PC-3 (cell line): ENCODE measurements around the gene MMP24OS. TPM values are rescaled to one million over a fixed set of nuclear protein-coding genes. Genes with fewer than 3 reads are reported as not detected.

Experiments used
- ATAC-seq: fragments of 200-7000 bp; cut with Tn5 transposase; 2 replicates; pipeline ENCODE4 v1.9.1; 2020; ENCODE audit warnings: mild to moderate bottlenecking, moderate library complexity
- BruUV-seq: library from RNA; stranded (reverse); fragments of 400-500 nt; replicated peaks from 2 replicates; lab custom pipeline; 2021; lab: Mats Ljungman, UMichigan
- CTCF ChIA-PET: fragments of 300-600 bp; sonication (Branson Sonifier 250); formaldehyde crosslinking; loops from one replicate; lab custom pipeline; 2022; ENCODE audit warnings: antibody characterized with exemption; lab: Charles Lee
- POLR2A ChIA-PET: fragments of 300-600 bp; sonication (Branson Sonifier 250); formaldehyde crosslinking; loops from one replicate; lab custom pipeline; 2022; ENCODE audit warnings: antibody characterized with exemption; ENCODE audit not compliant: unreplicated experiment; lab: Charles Lee
- DNase-seq: peaks from one replicate; pipeline ENCODE4 v3.0.0-alpha.2; 2015
- H2AFZ ChIP-seq: fragments of 300-600 bp; sonication (generic); 2 replicates; pipeline ENCODE4 v1.6.0; 2016; ENCODE audit warnings: antibody characterized with exemption, low read length
- H3F3A ChIP-seq: fragments of 300-600 bp; sonication (generic); one replicate; pipeline ENCODE4 v1.6.0; 2017; ENCODE audit warnings: antibody characterized with exemption, low read length, control low read depth, mild to moderate bottlenecking; ENCODE audit not compliant: unreplicated experiment
- H3K27ac ChIP-seq: fragments of 300-600 bp; sonication (generic); 2 replicates; pipeline ENCODE4 v1.5.1; 2016; ENCODE audit warnings: mild to moderate bottlenecking, low read length
- H3K27me3 ChIP-seq: fragments of 300-600 bp; sonication (generic); 2 replicates; pipeline ENCODE4 v1.6.1; 2016; ENCODE audit warnings: low read length, mixed read lengths
- H3K36me3 ChIP-seq: fragments of 300-600 bp; sonication (generic); 2 replicates; pipeline ENCODE4 v1.6.1; 2016; ENCODE audit warnings: low read depth, mixed run types, low read length, mixed read lengths
- H3K4me1 ChIP-seq: fragments of 300-600 bp; sonication (generic); 2 replicates; pipeline ENCODE4 v1.5.1; 2016; ENCODE audit warnings: low read length; ENCODE audit not compliant: insufficient read depth
- H3K4me2 ChIP-seq: fragments of 300-600 bp; sonication (generic); 2 replicates; pipeline ENCODE4 v1.6.0; 2016; ENCODE audit warnings: low read length
- H3K4me3 ChIP-seq: fragments of 300-600 bp; sonication (generic); 2 replicates; pipeline ENCODE4 v1.5.1; 2016; ENCODE audit warnings: mild to moderate bottlenecking, low read length, mixed read lengths
- H3K79me2 ChIP-seq: fragments of 300-600 bp; sonication (generic); 2 replicates; pipeline ENCODE4 v1.6.1; 2017; ENCODE audit warnings: low read length, mixed read lengths
- H3K9ac ChIP-seq: fragments of 300-600 bp; sonication (generic); 2 replicates; pipeline ENCODE4 v1.6.0; 2016; ENCODE audit warnings: mild to moderate bottlenecking, low read length
- H3K9me2 ChIP-seq: fragments of 300-600 bp; sonication (generic); replicated peaks from 2 replicates; pipeline ENCODE4 v1.6.1; 2016; ENCODE audit warnings: mixed run types, low read length, mixed read lengths
- H3K9me3 ChIP-seq: fragments of 300-600 bp; sonication (generic); 2 replicates; pipeline ENCODE4 v1.6.1; 2016; ENCODE audit warnings: low read length, mixed read lengths
- H4K20me1 ChIP-seq: fragments of 300-600 bp; sonication (generic); 2 replicates; pipeline ENCODE4 v1.6.1; 2016; ENCODE audit warnings: low read length, mixed read lengths
- EZH2 ChIP-seq: fragments of 300-600 bp; sonication (generic); IDR thresholded peaks from one replicate; pipeline ENCODE4 v1.6.1; 2017; ENCODE audit warnings: antibody characterized with exemption, mild to moderate bottlenecking, low read length; ENCODE audit not compliant: unreplicated experiment
- EZH2phosphoT487 ChIP-seq: fragments of 300-600 bp; sonication (generic); IDR thresholded peaks from 2 replicates; pipeline ENCODE4 v1.6.1; 2018; ENCODE audit warnings: mild to moderate bottlenecking, antibody characterized with exemption, low read length, borderline replicate concordance
- intact Hi-C: fragments of 100-400 bp; cut with micrococcal nuclease; formaldehyde crosslinking; loops from 2 replicates; pipeline ENCODE4 v1.9.0; 2023
- total RNA-seq: library from RNA; depleted of rRNA; stranded (reverse); fragments of >200 nt; gene quantifications from 2 replicates; pipeline ENCODE4 v1.2.3, GENCODE V29; 2014
- TF ChIP-seq, protein P1 (sequence below): fragments of 300-600 bp; sonication (generic); conservative IDR thresholded peaks from 2 replicates; pipeline ENCODE4 v1.5.1; 2017; ENCODE audit warnings: antibody characterized with exemption, low read depth, mild to moderate bottlenecking, low read length

Gene MMP24OS
- total RNA-seq, 1 experiment from 2014 or later = 19.5 TPM

GRCh38 chr20:35271073-35271882 is 6.6 kb downstream of the MMP24OS start:
- CTCF ChIA-PET = no interaction called here
- no TSS peak for BruUV-seq
- Histone ChIP-seq H3K9me2 (no peaks in the 10 kb centered on the region), H3K4me2 (no peak overlapping the region), H2AFZ (no peak overlapping the region), H3K9me3 (no peaks in the 10 kb centered on the region), H3K79me2 (no peaks in the 10 kb centered on the region), H3F3A (no peaks in the 10 kb centered on the region), H4K20me1 (no peaks in the 10 kb centered on the region), H3K4me1 (no peaks in the 10 kb centered on the region), H3K27me3 (no peaks in the 10 kb centered on the region), H3K36me3 (0 out of 2 replicates have a peak, but pooled peaks cover 3% of the 10 kb centered on the region), H3K27ac (no peak overlapping the region), H3K9ac (no peak overlapping the region), H3K4me3 (no peak overlapping the region)
- intact Hi-C loops = no loop called here
- POLR2A ChIA-PET = no interaction called here
- no peak for ATAC-seq
- no peak for DNase-seq
- TF ChIP-seq EZH2phosphoT487 (no peak), EZH2 (no peak)
- TF ChIP-seq, protein P1, sequence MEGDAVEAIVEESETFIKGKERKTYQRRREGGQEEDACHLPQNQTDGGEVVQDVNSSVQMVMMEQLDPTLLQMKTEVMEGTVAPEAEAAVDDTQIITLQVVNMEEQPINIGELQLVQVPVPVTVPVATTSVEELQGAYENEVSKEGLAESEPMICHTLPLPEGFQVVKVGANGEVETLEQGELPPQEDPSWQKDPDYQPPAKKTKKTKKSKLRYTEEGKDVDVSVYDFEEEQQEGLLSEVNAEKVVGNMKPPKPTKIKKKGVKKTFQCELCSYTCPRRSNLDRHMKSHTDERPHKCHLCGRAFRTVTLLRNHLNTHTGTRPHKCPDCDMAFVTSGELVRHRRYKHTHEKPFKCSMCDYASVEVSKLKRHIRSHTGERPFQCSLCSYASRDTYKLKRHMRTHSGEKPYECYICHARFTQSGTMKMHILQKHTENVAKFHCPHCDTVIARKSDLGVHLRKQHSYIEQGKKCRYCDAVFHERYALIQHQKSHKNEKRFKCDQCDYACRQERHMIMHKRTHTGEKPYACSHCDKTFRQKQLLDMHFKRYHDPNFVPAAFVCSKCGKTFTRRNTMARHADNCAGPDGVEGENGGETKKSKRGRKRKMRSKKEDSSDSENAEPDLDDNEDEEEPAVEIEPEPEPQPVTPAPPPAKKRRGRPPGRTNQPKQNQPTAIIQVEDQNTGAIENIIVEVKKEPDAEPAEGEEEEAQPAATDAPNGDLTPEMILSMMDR = no peak

DNA sequence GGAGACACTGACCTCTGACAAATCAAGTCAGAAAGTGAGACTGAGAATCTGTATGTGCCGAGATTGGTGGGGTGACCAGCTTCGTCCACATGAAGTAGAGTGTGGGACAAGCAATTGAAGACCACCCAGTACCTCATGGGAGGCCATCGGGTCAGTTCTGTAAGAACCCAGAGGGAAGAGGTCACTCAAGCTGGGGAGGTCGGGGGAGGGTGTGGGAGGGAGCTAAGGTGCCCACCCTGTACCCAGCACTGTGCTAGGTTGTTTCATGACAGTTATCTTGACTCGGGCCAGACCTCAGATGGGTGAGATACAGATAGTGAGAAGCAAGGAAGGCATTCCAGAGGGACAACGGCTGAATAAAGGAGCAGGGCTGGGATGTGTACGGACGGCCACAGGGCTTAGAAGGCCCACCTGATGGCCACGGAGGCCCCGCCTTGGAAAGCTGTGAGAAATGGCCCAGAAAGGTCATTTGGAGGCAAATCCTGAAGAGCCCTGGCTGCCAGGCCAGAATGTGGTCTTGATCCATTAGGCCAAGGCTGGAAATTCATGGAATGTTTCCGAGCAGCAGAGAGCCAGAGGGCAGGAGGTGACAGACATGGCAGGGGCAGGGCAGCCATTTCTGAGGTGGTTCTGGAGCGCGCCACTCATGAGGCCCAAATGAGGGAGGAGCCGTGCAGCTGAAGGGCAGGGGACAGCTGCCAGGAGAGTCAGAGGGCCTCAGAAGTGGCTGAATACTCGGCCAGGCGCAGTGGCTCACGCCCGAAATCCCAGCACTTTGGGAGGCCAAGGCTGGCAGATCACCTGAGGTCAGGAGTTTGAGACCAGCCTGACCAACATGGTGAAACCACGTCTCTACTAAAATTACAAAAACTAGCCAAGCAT is 7.7 kb downstream of the MMP24OS start:
- Histone ChIP-seq H3K4me1 (no peaks in the 10 kb centered on the region), H3K9me3 (no peaks in the 10 kb centered on the region), H3K27me3 (no peaks in the 10 kb centered on the region), H3K36me3 (no peaks in the 10 kb centered on the region), H3K9me2 (no peaks in the 10 kb centered on the region), H4K20me1 (no peaks in the 10 kb centered on the region), H3K4me3 (no peak overlapping the region), H3F3A (no peaks in the 10 kb centered on the region), H3K79me2 (no peaks in the 10 kb centered on the region), H3K27ac (no peak overlapping the region), H2AFZ (no peak overlapping the region), H3K9ac (no peak overlapping the region), H3K4me2 (no peak overlapping the region)
- TF ChIP-seq EZH2 (no peak), EZH2phosphoT487 (no peak)
- TF ChIP-seq, protein P1 = no peak
- ChIA-PET CTCF (interaction anchor here (1.4 to 1.6 kb wide), 2 partner anchors 125 to 174 kb away, joined by 6 to 9 read pairs; no protein-coding TSS in a partner anchor), POLR2A (no interaction called here)
- DNase-seq (no peak), ATAC-seq (no peak)
- no TSS peak for BruUV-seq
- intact Hi-C loops = no loop called here
